HG02970 (cell line): ENCODE results near the gene SLC10A7.

Source experiments
- ATAC-seq: cut with Tn5 transposase; IDR thresholded peaks from one replicate; pipeline ENCODE4 v1.9.1; 2021; ENCODE audit warnings: mild to moderate bottlenecking, moderate library complexity, moderate number of reproducible peaks; ENCODE audit not compliant: unreplicated experiment, low FRiP score

SLC10A7 gene

GRCh38 chr4:146273204-146273901 lies 248.4 kb downstream of the SLC10A7 start:
- ATAC-seq, result peak; percentile 53

- no peak for ATAC-seq
Observed at GRCh38 chr4:146271466-146271865, 250.3 kb downstream of the SLC10A7 start.

DNA sequence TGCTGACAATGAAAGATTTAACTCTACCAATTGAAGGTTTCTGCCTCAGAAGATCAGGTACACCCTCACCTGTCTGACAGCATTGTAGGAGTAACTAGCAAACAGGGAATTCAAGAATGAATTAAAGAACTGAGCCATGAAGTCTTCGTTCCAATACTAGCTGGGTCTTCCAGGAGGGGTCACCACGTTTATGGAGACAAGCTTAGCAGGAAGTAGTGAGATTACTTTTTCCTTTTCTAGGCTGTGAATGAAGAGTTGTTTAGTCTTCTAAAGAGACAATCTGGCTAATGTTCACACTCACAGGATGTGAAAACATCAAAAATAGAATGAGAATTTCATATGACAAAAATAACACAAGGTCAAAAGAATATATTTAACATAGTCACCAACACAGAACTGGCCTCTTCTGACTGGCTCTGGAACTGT lies 252.5 kb downstream of the SLC10A7 start:
- peak; percentile 55 for ATAC-seq

- ATAC-seq, result no peak
Observed at GRCh38 chr4:146267826-146268225, 253.9 kb downstream of the SLC10A7 start.

GRCh38 chr4:146265950-146266490 lies 255.7 kb downstream of the SLC10A7 start:
- ATAC-seq, result no peak

- ATAC-seq, result no peak
Observed at GRCh38 chr4:146263793-146264192, 257.9 kb downstream of the SLC10A7 start.

DNA sequence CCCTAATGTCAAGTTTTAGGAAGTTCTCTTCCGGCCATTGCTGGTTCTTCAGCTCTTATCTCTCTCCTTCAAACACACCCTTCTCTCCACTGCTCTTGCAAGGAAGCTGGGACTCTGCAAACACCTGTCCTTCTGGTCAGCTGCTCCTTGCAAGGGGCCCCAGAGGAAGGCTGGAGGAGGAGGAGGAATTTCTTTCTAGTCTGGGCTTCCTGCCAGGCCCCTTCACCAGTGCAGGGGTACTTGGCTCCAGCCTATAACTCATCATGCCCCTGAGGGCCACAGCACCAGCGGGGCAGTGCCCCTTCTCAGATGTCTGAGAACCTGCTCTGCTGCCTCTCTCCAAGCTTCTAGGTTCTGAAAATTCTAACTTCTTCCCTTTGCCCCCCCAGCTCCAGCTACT lies 260.7 kb downstream of the SLC10A7 start:
- no peak for ATAC-seq

GRCh38 chr4:146260521-146260920 lies 261.2 kb downstream of the SLC10A7 start:
- ATAC-seq, result no peak

- ATAC-seq, result no peak
Observed at GRCh38 chr4:146257511-146257910, 264.2 kb downstream of the SLC10A7 start.

DNA sequence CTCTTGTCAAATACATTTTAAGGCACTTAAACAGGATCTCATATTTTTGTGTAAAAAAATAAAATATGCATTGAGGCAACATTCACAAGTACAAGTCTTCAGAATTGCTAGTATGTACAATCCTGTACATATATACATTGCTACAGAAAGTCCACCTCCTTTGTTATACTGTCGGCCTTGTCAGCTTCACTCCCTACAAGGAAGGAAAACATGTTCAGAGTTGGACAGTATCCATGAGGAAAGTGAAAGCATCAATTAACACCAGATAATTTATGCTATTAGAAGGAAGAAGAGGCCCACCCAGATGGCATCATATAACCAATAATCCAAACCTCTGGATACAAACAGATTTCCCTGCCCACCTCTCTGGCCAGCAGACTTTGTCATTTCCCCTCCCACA lies 265.4 kb downstream of the SLC10A7 start:
- ATAC-seq, result no peak

DNA sequence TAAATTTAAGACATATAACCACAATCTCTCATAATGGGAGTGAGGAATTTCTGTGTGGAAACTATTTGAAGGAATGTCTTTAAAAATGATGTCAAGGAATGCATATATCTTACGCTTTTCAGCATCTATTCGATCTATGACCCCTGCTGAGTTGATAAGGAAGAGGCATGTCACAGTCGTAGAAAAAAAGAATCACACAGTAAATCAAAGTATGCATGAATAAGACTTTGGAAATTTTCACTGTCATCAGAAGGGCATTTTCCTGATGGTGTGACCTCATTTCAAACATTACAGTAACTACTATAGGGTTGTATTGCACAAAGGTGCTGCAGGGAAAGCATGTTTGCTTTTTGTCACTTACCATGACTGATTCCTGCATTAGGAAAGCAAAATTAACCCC lies 265.9 kb downstream of the SLC10A7 start:
- no peak for ATAC-seq

DNA sequence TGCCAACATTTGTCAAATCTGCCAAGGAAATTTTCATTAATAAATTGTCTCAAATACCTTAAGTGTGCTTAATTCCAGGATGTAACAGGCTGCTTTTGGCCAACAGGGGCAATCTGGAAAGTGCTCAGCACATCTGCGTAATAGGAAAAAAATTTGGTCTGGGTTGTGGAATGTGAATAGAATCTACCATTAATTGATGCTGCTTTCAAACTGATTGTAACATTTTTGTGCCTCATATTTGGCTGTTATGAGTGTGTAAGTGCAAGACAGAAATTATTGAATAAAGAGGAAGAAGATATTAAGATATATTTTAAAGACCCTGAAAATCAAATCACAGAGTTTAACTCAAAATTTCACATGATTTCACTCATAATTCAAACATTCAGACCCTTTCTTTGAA lies 266.3 kb downstream of the SLC10A7 start:
- ATAC-seq, result no peak

DNA sequence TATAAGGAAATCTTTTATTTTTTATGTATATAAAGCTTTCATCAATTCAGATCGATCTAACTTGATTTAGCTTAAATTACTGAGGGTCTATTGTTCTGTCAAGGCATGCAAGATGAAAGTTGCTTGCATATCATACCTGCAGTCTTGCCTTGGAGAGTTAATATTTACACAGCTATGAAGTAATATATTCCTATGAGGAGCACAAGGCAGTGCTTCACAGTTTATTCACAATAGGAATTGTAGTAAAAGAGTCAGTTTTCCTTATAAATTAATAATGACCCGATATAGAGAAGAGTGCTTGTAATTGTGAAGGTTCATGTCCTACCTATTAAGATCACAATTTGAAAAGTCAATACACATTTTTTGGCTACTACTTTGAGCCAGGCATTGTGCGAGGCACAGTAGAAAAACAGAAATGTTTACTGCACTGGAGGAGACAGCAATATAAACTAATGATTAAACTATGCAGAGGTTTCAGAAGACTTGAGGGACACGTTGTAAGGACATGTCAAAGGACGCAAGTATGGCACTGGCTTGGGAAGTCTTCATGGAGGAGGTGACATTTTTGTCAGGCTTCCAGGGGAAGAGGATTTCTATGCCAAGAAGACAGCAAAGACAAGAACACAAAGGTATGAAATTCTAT lies 268.6 kb downstream of the SLC10A7 start:
- ATAC-seq, result no peak

DNA sequence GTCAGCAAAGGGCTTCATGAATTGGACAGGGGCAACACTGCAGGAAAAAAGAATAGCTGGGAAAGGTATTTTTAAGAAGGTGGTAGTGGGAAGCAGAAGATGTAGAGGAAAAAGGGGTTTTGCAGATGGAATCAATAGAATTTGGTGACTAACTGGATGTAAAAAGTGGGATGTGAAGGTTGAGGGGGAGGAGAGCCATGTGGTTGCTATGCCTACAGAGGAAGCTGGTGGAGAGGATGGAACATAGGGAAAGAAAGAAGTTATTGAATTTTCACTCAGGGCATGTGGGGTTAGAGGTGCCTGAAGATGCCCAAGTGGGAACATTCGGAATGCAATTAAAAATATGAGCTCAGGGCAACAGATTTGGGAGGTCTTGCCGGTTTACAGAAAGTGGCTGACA lies 274.4 kb downstream of the SLC10A7 start:
- ATAC-seq, result no peak

- ATAC-seq, result no peak
Observed at GRCh38 chr4:146246381-146246780, 275.4 kb downstream of the SLC10A7 start.

GRCh38 chr4:146245850-146246249 lies 275.9 kb downstream of the SLC10A7 start:
- no peak for ATAC-seq

- ATAC-seq, result no peak
Observed at GRCh38 chr4:146245246-146245645, 276.5 kb downstream of the SLC10A7 start.

DNA sequence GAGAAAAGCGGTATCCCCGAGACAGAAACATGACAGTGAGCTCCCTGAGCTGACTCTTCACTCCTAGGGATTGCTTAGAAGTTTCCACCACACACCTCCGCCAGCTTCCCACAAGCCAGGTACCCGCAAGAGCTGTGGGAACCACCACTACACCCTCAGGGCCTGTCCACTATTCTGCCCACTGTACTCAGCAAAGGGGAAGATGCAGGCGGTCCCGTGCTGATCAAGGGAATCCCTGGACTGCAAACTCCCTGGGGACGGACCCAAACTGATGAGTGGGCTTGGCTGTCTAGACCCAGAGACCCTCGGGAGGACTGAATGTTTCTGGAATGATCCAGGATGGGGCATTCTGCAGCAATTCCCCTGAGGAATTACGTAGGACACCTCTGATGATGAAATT lies 277.2 kb downstream of the SLC10A7 start:
- ATAC-seq, result no peak

GRCh38 chr4:146243883-146244277 lies 277.9 kb downstream of the SLC10A7 start:
- no peak for ATAC-seq

- ATAC-seq, result peak; percentile 73
Observed at GRCh38 chr4:146243141-146243882, 278.4 kb downstream of the SLC10A7 start.

GRCh38 chr4:146238107-146238506 lies 283.6 kb downstream of the SLC10A7 start:
- ATAC-seq, result no peak
